Measurements from ENCODE around the gene H6PD.

H6PD gene

DNA sequence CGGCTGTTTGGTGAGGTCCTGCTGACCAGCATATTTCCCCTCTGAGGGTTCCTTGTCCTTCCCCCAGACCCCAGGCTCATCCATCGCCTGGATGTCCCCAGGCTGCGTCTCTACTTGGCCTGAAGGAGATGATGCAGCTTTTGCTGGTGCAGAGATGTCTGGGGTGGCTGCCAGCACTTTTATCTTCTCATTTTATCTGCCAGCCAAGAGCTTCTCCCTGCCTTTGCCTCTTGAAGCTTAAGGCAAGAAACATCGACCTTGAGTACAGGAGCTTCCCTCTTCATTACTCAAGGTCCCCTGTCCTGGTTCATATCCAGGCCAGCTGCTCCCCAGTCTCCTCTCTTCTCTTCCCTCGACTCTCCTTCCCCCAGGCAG is 9.2 kb upstream of the H6PD start:
- TF ChIP-seq, protein P1, sequence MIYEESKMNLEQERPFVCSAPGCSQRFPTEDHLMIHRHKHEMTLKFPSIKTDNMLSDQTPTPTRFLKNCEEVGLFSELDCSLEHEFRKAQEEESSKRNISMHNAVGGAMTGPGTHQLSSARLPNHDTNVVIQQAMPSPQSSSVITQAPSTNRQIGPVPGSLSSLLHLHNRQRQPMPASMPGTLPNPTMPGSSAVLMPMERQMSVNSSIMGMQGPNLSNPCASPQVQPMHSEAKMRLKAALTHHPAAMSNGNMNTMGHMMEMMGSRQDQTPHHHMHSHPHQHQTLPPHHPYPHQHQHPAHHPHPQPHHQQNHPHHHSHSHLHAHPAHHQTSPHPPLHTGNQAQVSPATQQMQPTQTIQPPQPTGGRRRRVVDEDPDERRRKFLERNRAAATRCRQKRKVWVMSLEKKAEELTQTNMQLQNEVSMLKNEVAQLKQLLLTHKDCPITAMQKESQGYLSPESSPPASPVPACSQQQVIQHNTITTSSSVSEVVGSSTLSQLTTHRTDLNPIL (CRISPR knock-in tag; IDR thresholded peaks at IDR 0.05; ENCODE audit: low read depth), result no peak
- TF ChIP-seq ZC3H10 (CRISPR knock-in tag; IDR thresholded peaks at IDR 0.05) (no peak), TCF4 (CRISPR knock-in tag; IDR thresholded peaks at IDR 0.05; ENCODE audit: borderline replicate concordance) (no peak), SNAI2 (CRISPR knock-in tag; IDR thresholded peaks at IDR 0.05) (no peak), BACH2 (CRISPR knock-in tag; IDR thresholded peaks at IDR 0.05; ENCODE audit: borderline replicate concordance) (no peak), ARNTL (CRISPR knock-in tag; IDR thresholded peaks at IDR 0.05; ENCODE audit: borderline replicate concordance, low read depth) (no peak), ESRRG (CRISPR knock-in tag; IDR thresholded peaks at IDR 0.05) (no peak), GLIS3 (CRISPR knock-in tag; IDR thresholded peaks at IDR 0.05) (no peak), RARB (CRISPR knock-in tag; IDR thresholded peaks at IDR 0.05) (no peak), ZNF70 (CRISPR knock-in tag; IDR thresholded peaks at IDR 0.05) (no peak), ZFP30 (CRISPR knock-in tag; IDR thresholded peaks at IDR 0.05) (no peak)
- TF ChIP-seq, protein P2, sequence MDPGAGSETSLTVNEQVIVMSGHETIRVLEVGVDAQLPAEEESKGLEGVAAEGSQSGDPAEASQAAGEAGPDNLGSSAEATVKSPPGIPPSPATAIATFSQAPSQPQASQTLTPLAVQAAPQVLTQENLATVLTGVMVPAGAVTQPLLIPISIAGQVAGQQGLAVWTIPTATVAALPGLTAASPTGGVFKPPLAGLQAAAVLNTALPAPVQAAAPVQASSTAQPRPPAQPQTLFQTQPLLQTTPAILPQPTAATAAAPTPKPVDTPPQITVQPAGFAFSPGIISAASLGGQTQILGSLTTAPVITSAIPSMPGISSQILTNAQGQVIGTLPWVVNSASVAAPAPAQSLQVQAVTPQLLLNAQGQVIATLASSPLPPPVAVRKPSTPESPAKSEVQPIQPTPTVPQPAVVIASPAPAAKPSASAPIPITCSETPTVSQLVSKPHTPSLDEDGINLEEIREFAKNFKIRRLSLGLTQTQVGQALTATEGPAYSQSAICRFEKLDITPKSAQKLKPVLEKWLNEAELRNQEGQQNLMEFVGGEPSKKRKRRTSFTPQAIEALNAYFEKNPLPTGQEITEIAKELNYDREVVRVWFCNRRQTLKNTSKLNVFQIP (CRISPR knock-in tag; IDR thresholded peaks at IDR 0.05; ENCODE audit: borderline replicate concordance, low read depth), result no peak
- TF ChIP-seq, protein P3, sequence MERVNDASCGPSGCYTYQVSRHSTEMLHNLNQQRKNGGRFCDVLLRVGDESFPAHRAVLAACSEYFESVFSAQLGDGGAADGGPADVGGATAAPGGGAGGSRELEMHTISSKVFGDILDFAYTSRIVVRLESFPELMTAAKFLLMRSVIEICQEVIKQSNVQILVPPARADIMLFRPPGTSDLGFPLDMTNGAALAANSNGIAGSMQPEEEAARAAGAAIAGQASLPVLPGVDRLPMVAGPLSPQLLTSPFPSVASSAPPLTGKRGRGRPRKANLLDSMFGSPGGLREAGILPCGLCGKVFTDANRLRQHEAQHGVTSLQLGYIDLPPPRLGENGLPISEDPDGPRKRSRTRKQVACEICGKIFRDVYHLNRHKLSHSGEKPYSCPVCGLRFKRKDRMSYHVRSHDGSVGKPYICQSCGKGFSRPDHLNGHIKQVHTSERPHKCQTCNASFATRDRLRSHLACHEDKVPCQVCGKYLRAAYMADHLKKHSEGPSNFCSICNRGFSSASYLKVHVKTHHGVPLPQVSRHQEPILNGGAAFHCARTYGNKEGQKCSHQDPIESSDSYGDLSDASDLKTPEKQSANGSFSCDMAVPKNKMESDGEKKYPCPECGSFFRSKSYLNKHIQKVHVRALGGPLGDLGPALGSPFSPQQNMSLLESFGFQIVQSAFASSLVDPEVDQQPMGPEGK (CRISPR knock-in tag; IDR thresholded peaks at IDR 0.05; ENCODE audit: borderline replicate concordance), result no peak
- no peak; the same call in 2 of the 3 replicates for ATAC-seq

DNA sequence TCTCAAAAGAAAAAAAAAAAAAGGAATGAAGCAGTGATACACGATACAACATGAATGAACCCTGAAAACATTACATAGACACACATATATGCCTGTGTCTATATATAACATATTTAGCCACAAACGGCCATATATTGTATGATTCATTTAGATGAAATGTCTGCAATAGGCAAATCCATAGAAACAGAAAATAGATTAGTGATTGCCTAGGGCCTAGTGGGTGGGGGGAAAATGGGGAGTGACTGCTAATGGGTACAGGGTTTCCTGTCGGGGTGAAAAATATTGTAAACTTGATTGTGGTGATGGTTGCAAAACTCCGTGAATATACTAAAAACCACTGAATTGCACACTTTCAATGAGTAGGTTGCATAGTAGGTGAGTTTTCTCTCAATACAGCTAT is 6.0 kb upstream of the H6PD start:
- TF ChIP-seq, protein P1 (CRISPR knock-in tag; IDR thresholded peaks at IDR 0.05; ENCODE audit: low read depth), result no peak
- no peak for TF ChIP-seq ISL1 (CRISPR knock-in tag; IDR thresholded peaks at IDR 0.05)
- no peak for TF ChIP-seq ZNF8 (CRISPR knock-in tag; IDR thresholded peaks at IDR 0.05)
- no peak for ATAC-seq

DNA sequence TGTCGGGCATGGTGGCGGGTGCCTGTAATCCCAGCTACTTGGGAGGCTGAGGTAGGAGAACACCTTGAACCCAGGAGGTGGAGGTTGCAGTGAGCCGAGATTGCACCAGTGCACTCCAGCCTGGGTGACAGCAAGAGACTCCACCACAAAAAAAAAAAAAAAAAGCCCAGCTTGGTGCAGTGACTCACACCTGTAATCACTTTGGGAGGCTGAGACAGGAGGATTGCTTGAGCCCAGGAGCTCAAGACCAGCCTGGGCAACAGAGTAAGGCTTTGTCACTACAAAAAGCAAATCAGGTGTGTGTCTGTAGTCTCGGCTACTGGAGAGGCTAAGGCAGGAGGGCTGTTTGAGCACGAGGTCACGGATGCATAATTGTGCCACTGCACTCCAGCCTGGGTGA is 5.0 kb upstream of the H6PD start:
- no peak for ATAC-seq
- TF ChIP-seq OSR1 (CRISPR knock-in tag; IDR thresholded peaks at IDR 0.05), result no peak
- no peak for TF ChIP-seq ZC3H10 (CRISPR knock-in tag; IDR thresholded peaks at IDR 0.05)
- TF ChIP-seq RARB (CRISPR knock-in tag; IDR thresholded peaks at IDR 0.05), result no peak
- no peak for TF ChIP-seq PPARA (CRISPR knock-in tag; IDR thresholded peaks at IDR 0.05; ENCODE audit: borderline replicate concordance)
- TF ChIP-seq, protein P4, sequence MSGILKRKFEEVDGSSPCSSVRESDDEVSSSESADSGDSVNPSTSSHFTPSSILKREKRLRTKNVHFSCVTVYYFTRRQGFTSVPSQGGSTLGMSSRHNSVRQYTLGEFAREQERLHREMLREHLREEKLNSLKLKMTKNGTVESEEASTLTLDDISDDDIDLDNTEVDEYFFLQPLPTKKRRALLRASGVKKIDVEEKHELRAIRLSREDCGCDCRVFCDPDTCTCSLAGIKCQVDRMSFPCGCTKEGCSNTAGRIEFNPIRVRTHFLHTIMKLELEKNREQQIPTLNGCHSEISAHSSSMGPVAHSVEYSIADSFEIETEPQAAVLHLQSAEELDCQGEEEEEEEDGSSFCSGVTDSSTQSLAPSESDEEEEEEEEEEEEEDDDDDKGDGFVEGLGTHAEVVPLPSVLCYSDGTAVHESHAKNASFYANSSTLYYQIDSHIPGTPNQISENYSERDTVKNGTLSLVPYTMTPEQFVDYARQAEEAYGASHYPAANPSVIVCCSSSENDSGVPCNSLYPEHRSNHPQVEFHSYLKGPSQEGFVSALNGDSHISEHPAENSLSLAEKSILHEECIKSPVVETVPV (CRISPR knock-in tag; IDR thresholded peaks at IDR 0.05), result no peak
- no peak for TF ChIP-seq TOX (CRISPR knock-in tag; IDR thresholded peaks at IDR 0.05; ENCODE audit: borderline replicate concordance)
- no peak for TF ChIP-seq ZNF70 (CRISPR knock-in tag; IDR thresholded peaks at IDR 0.05)
- TF ChIP-seq SNAI2 (CRISPR knock-in tag; IDR thresholded peaks at IDR 0.05), result no peak

DNA sequence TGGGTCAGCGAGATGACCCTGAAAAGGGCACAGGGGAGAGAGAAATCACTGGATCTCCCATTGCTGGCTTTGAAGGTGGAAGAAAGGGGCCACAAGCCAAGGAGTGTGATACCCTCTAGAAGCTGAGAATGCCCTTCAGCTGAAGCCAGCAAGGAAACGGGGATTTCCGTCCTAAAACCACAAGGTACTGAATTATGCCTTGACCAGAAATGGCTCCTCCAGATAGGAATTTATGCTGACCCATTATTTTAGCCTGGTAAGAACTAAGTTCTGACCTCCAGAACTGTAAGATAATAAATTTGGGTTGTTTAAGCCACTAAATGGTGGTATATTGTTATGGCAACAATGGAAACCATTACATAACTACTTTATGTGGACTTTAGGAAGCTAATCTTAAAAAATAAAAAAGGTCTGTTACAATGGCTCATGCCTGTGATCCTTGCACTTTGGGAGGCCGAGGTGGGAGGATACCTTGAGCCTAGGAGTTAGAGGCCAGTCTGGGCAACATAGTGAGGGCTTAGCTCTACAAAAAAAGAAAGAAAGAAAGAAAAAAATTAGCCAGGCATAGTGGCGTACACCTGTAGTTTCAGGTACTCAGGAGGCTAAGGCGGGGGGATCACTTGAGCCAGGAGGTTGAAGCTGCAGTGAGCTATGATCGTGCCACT is 3.6 kb upstream of the H6PD start:
- TF ChIP-seq ZNF70 (CRISPR knock-in tag; IDR thresholded peaks at IDR 0.05) (no peak), ARNTL (CRISPR knock-in tag; IDR thresholded peaks at IDR 0.05; ENCODE audit: borderline replicate concordance, low read depth) (no peak), ZFP30 (CRISPR knock-in tag; IDR thresholded peaks at IDR 0.05) (no peak), GLIS3 (CRISPR knock-in tag; IDR thresholded peaks at IDR 0.05) (no peak), ISL1 (CRISPR knock-in tag; IDR thresholded peaks at IDR 0.05) (no peak), TCF4 (CRISPR knock-in tag; IDR thresholded peaks at IDR 0.05; ENCODE audit: borderline replicate concordance) (no peak), ZC3H10 (CRISPR knock-in tag; IDR thresholded peaks at IDR 0.05) (no peak), ZNF565 (CRISPR knock-in tag; conservative IDR thresholded peaks at IDR 0.05; ENCODE audit: low read depth) (no peak), ESRRG (CRISPR knock-in tag; IDR thresholded peaks at IDR 0.05) (no peak), SNAI2 (CRISPR knock-in tag; IDR thresholded peaks at IDR 0.05) (no peak), RARB (CRISPR knock-in tag; IDR thresholded peaks at IDR 0.05) (no peak), ZNF8 (CRISPR knock-in tag; IDR thresholded peaks at IDR 0.05) (no peak)
- TF ChIP-seq, protein P1 (CRISPR knock-in tag; IDR thresholded peaks at IDR 0.05; ENCODE audit: low read depth), result no peak
- TF ChIP-seq, protein P4 (CRISPR knock-in tag; IDR thresholded peaks at IDR 0.05), result no peak
- TF ChIP-seq, protein P2 (CRISPR knock-in tag; IDR thresholded peaks at IDR 0.05; ENCODE audit: borderline replicate concordance, low read depth), result no peak
- ATAC-seq, result no peak

Measured in SK-N-SH treated with all-trans-retinoic acid at 6 μM for 48 hours (cell line).